ENCODE measurements around the gene THG1L.
"Not testable (repeated sequence)": the region's sequence is repeated elsewhere in the genome, so short reads cannot be mapped to it uniquely, and the experiment has no call there.

THG1L gene

GRCh38 chr5:157731272-157732129 is at the start of gene THG1L:
Gene THG1L (plus strand): TSS chr5:157731420. CDS start chr5:157731441, 21 bp downstream.
- DNase-seq: peak; percentile 98

GRCh38 chr5:157682257-157682656 is 49.0 kb upstream of the THG1L start:
- DNase-seq: no peak

GRCh38 chr5:157686276-157687197 is 44.7 kb upstream of the THG1L start:
- DNase-seq: not testable (repeated sequence)

- DNase-seq: no peak
Observed at GRCh38 chr5:157687198-157687554, 44.0 kb upstream of the THG1L start.

GRCh38 chr5:157689942-157690689 is 41.1 kb upstream of the THG1L start:
- DNase-seq: peak; percentile 41

GRCh38 chr5:157690690-157691433 is 40.4 kb upstream of the THG1L start:
- DNase-seq: no peak

GRCh38 chr5:157693816-157694215 is 37.4 kb upstream of the THG1L start:
- not testable (repeated sequence) for DNase-seq

- DNase-seq: not testable (repeated sequence)
Observed at GRCh38 chr5:157696154-157696553, 35.1 kb upstream of the THG1L start.

GRCh38 chr5:157698674-157699073 is 32.5 kb upstream of the THG1L start:
- not testable (repeated sequence) for DNase-seq

- DNase-seq: no peak
Observed at GRCh38 chr5:157703736-157704135, 27.5 kb upstream of the THG1L start.

- no peak for DNase-seq
Observed at GRCh38 chr5:157708866-157709265, 22.4 kb upstream of the THG1L start.

GRCh38 chr5:157709346-157709745 is 21.9 kb upstream of the THG1L start:
- no peak for DNase-seq

- DNase-seq: no peak
Observed at GRCh38 chr5:157710431-157710830, 20.8 kb upstream of the THG1L start.

- no peak for DNase-seq
Observed at GRCh38 chr5:157710882-157711281, 20.3 kb upstream of the THG1L start.

- DNase-seq: no peak
Observed at GRCh38 chr5:157713830-157714595, 17.2 kb upstream of the THG1L start.

GRCh38 chr5:157714596-157714864 is 16.7 kb upstream of the THG1L start:
- no peak for DNase-seq

- no peak for DNase-seq
Observed at GRCh38 chr5:157718519-157718918, 12.7 kb upstream of the THG1L start.

- no peak for DNase-seq
Observed at GRCh38 chr5:157719245-157719644, 12.0 kb upstream of the THG1L start.

GRCh38 chr5:157721159-157721558 is 10.1 kb upstream of the THG1L start:
- no peak for DNase-seq

- DNase-seq: not testable (repeated sequence)
Observed at GRCh38 chr5:157722895-157723294, 8.3 kb upstream of the THG1L start.

- DNase-seq: not testable (repeated sequence)
Observed at GRCh38 chr5:157726607-157727006, 4.6 kb upstream of the THG1L start.

GRCh38 chr5:157727858-157728257 is 3.4 kb upstream of the THG1L start:
- not testable (repeated sequence) for DNase-seq
